Hematopoietic multipotent progenitor cell treated with erythropoietin and hydrocortisone succinate and interleukin-3 and kit ligand, for 15 days (in vitro differentiated cells): Measurements from ENCODE around the gene ATXN2L.
A peak's percentile ranks its signal among the peaks of the same experiment; 100 is the strongest.
"Not testable (repeated sequence)": the region's sequence is repeated elsewhere in the genome, so short reads cannot be mapped to it uniquely, and the experiment has no call there.

Experiments
- DNase-seq: peaks from one replicate; pipeline ENCODE4 v3.0.0-alpha.2; 2015; ENCODE audit warnings: low spot score

Gene ATXN2L

DNA sequence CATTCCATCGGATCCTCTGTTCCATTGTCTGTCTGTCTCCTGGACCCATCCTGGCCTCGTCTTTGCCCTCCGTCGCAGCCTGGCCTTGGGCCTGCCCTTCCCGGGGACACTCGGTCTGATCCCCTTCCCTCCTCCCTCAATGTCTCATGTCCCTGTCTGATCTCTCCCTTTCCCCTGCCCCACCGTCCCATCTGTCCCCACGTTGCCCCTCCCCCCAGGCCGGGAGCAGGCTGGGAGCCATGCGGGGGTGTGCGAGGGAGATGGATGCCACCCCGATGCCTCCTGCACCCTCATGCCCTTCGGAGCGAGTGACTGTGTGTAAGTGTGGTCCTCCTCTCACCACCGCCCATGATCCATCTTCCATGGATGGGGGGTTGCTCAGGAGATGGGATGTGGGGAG is 50.2 kb downstream of the ATXN2L start:
- DNase-seq = no peak

DNA sequence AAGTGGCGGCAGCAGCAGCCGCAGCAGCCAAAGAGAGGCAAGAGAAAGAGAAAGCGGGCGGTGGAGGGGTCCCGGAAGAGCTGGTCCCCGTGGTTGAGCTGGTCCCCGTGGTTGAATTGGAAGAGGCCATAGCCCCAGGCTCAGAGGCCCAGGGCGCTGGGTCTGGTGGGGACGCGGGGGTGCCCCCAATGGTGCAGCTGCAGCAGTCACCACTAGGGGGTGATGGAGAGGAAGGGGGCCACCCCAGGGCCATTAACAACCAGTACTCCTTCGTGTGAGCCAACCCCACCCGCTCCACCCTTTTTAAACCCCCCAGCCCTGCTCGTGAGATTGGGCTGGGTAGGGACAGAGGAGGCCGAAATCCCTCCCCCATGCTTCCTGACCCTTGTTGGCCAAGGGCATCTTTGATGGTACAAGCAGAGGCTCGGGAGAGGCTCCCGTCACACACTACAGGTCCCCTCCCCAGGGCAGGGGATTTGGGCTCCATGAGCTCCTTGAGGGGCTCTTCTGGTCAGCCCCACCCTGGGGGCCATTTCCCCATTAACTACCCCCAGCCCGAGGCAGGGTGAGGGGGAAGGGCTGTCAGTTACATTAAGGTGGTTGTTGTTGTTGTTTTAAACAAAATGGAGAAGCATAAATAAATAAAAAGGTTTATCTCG is 50.9 kb downstream of the ATXN2L start:
- peak; percentile 61 for DNase-seq

DNA sequence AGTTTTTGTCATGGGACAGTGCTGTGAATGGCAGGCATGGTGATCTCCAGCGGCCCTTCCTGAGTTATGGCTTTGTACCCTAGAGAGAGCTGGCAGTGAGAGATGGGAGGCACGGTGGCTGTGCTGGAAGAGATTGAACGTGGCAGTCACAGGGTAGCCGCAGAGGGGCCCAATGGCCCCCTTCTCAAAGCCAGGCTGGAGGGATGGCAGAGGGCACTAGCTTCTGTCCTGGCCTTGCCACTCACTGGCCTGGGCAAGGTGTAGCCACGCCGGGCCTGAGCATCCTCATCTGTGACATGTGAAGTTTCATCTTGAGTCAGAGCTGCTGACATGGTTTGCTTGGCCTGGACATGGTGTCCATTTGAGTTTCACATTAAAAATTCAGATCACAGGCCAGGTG is 51.6 kb downstream of the ATXN2L start:
- DNase-seq = no peak

DNA sequence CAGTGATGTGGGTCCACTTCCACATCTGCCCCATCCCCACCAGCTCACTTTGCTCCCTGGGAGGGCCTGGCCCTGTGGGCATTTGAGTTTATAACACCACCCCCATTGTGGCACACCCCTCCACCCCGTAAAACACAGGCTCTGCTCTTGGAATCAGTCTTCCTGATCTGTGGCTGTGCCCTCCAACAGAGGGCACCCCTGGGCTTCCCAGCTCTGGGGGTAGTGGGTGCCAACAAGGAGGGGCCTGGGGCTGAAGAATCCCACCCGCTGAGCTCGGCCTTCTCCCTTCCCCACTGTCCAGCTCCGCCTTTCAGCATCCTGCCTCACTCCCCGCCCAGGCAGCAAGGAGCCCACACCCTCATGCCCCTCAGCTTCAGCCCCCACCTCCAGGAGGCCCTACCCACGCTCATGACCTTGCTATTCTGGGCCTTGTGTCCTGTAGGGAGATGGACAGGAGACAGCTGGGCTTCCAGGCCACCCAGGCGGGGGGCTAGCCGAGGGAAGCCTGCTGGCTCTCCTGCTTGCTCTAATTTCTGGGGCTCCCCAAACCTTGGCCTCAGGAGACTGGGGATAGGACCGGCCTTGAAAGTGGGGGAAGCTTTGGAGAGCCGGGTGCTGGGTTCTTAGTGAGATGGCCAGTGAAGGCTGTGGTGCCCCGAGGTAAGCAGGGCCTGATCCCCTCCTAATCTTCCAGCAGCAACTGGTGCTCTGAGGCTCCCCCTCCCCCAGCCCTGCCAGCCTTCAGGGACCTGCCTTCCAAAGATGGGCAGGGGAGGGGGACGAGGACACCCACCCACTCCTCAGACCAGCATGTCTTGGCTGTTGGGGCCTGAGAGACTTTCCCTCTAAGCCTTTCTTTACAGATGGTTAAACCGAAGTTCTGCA is 52.6 kb downstream of the ATXN2L start:
- DNase-seq = no peak

DNA sequence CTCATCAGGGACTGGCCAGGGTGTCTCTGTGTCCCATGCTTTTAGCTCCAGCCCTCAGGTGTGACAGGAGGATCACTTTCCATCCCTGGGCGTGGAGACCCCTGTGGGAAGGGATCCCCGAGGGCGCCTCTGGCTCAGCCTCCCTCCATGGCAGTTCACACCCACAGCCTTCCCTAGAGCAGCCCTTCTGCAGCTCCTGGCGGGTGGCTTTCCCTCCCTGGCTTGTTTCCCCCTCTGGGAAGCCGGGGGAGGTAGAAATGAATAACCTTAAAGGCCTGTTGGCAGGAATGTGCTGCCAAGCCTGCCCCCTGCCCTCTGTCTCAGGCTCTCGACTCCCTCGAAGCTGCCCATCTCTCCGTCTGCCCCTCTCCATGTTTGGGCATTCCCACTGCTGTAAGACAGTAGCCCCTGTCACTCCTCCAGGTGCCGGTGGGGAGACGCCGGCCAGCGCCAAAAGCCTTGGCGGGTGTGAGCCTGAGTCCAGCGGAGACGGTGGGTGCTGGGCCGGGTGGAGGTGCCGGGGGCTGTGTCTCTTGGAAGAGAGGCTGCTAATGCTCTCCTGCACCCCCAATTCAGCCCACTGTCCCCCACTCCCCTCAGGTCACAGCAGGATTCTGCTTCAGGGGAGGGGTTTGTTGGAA is 53.3 kb downstream of the ATXN2L start:
- no peak for DNase-seq

DNA sequence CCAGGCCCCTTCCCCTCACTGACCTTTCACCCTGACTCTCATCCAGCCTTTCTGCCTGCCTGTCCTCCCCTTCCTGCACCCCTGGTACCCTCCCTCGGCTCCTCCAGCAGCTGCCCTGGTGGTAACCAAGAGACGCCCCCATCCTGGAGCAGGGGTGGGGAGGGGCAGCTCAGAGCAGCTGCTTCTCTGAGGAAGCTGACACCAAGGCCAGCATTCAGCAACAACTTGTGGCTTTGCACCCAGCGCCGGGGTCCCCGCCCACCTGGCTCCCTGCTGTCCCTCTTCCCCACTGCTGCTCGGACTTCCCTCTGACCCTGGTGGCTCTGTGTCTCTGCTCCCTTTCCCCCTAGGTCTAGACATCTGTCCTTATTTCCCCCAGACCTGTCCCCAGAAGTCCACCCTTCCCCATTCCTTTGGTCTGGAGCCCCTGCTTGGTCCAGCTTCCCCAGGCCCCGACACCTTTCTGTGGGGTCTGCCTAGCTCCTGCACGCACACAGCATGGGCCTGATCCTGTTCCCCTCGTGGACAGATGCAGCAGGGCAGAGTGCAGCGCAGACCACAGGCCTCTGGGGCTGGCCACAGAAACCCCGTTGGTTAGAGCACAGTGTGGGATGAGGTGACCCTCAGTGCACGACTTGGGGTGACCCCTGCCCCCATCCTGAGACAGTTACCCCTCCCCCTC is 54.3 kb downstream of the ATXN2L start:
- DNase-seq = no peak

DNA sequence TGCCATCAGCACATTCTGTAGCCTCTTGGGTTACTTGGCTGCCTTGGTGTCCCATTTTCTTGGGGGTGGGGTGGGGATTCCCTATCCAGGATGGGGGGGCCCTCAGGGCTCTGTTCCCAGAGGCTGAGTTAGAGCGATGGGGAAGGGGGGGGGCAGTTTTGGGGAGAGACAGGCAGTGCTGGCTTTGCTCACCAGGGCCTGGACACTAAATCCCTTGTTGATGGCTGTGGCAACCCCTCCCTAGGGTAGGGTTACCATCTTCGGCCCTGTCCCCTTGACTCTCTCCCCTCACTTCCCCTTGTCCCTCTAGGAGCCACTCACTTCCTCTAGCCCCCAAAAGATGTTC is 54.8 kb downstream of the ATXN2L start:
- DNase-seq = no peak

- DNase-seq = no peak
These were observed 55.5 kb downstream of the ATXN2L start, which contains the start of gene ATP2A1 for GRCh38 chr16:28878083-28878926. ATP2A1 (plus strand) TSS chr16:28878488; CDS start chr16:28878672, 184 bp downstream.

DNA sequence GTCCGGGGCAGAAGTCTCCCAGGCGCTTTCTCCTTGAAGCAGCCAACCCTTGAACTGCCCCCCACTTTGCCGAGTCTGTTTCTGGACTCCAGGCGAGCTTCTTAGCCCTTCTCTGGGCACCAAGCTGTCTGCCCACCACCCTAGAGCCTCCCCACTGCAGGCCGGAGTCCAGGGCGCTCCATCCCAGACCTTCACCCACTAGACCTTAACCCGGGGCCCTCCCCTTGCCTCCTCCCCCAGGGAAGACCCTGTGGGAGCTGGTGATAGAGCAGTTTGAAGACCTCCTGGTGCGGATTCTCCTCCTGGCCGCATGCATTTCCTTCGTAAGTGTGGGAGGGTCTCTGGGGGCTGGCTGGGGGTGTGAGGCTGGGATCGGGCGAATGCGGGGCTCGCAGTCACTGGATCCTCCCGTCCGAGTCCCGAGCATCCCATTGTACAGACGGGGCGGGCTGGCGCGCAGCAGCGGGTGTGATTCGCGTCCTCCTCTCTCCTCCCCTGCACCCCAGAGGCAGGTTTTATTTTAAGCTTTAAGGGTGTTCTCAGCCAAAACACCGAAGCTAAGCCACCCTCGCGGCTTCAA is 56.6 kb downstream of the ATXN2L start:
- no peak for DNase-seq

DNA sequence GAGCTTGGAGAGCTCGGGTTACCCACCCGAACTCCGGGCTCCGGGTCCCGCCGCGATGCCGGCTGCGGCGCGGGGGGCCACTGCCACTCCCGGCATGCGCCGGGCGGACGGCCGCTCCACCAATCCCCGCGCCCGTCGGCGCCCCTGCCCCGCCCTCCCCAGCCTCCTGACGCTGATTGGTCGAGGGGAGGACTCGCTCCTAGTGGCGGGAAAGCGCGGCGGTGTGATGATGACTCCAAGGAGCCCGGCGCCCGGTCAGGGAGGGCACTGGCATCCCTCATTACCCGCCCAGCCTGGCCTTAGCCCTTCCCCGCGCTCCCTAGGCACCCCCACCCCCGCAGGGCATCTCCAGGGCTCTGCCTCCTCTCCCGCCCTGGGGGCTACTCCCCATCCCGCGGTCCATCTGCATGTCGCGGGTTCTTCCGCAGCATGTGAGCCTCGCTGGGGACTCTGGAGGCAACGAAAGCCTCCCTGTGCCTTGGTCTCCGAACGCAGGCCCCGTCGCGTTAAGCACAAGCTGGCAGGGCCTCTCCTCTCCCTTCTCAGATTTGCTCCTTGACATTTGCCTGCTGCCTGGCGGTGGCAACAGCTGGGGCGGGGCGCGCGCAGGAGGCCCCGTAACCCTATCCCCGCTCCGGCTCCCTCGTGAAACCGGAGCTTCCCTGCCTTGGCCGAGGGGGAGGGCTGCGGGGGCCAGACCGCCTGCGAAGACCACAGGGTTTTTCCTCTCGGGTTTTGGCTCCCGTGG is 57.2 kb downstream of the ATXN2L start:
- peak; percentile 74 for DNase-seq

DNA sequence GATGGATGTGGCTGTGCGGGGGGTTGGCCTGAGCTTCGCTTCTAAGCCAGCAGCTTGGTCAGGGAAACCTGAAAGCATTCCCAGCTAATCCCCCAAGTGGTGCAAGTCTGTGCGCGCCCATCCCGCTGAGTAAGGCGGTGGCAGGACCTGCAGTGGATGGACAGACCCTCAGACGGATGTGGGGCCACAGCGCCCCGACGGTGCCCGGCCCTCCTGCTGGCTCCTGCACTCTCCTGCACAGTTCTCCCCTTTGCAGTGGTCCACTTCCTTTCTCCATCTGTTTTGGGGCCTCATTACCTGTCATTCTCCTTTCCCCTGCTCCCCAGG is 57.8 kb downstream of the ATXN2L start:
- DNase-seq = no peak

GRCh38 chr16:28880955-28881354 is 58.2 kb downstream of the ATXN2L start:
- no peak for DNase-seq

GRCh38 chr16:28881565-28881964 is 58.8 kb downstream of the ATXN2L start:
- not testable (repeated sequence) for DNase-seq

- no peak for DNase-seq
These were observed 59.9 kb downstream of the ATXN2L start for GRCh38 chr16:28882551-28883160.

DNA sequence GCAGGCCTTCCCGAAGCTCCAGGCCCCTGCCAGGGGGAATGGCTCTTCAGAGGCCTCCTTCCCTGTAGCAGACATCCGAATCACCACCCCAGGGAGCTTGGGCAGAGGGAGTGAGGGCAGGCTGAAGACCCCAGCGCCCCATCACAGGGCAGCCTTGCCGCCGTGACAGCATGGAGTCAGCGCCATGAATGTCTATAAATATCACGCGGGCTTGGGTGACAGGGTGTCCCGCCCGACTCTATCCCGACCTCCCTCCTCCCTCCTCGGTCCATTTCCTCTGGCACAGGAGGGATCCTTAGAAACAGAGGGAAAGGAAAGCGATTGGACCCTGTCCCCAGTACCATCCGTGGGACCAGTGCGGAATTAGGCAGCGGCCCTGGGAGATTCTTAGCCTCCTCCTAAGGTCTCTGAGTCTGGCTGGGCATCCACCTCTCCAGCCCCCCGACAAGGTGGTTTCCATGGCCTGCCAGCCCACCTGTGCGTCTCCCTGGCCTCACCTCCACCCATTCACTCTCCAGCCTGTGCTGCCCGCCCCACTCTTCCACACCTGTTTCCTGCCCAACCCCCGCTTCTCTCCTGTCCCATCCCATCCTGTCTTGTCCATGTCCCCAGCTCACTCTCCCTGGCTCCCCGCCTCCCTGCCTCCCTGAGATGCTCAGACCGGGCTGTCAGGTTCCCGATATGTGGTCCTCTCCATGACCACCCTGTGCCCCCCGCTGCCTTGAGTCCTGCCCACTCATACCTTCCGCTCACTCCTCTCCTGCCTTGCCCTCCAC is 60.6 kb downstream of the ATXN2L start:
- DNase-seq = no peak

GRCh38 chr16:28884045-28884444 is 61.2 kb downstream of the ATXN2L start:
- no peak for DNase-seq
